GM21423 (cell line): ENCODE results near the gene TP53.
A peak's percentile ranks its signal among the peaks of the same experiment; 100 is the strongest.

Source experiments
- ATAC-seq: cut with Tn5 transposase; IDR thresholded peaks from one replicate; pipeline ENCODE4 v1.9.1; 2021; ENCODE audit warnings: mild to moderate bottlenecking, moderate library complexity; ENCODE audit not compliant: unreplicated experiment

The TP53 gene

GRCh38 chr17:7707446-7707845 is 20.2 kb upstream of the TP53 start:
- ATAC-seq, result no peak

GRCh38 chr17:7706631-7707354 is 19.5 kb upstream of the TP53 start:
- no peak for ATAC-seq

GRCh38 chr17:7705269-7706255 is 18.3 kb upstream of the TP53 start:
- no peak for ATAC-seq

- ATAC-seq, result no peak
Measured at GRCh38 chr17:7704601-7705268, 17.4 kb upstream of the TP53 start, which contains the start of gene EFNB3. Gene EFNB3, plus strand, starts transcription at chr17:7705202. Its CDS starts 397 bp downstream, at chr17:7705599.

GRCh38 chr17:7703584-7704479 is 16.5 kb upstream of the TP53 start:
- ATAC-seq, result no peak

- no peak for ATAC-seq
Measured at GRCh38 chr17:7702776-7703175, 15.5 kb upstream of the TP53 start.

GRCh38 chr17:7701681-7702080 is 14.4 kb upstream of the TP53 start:
- ATAC-seq, result no peak

- ATAC-seq, result no peak
Measured at GRCh38 chr17:7700510-7700909, 13.2 kb upstream of the TP53 start.

- ATAC-seq, result no peak
Measured at GRCh38 chr17:7697828-7698588, 10.7 kb upstream of the TP53 start.

GRCh38 chr17:7695586-7695985 is 8.3 kb upstream of the TP53 start:
- ATAC-seq, result no peak

- ATAC-seq, result no peak
Measured at GRCh38 chr17:7688808-7689316, 1.6 kb upstream of the TP53 start.

GRCh38 chr17:7687908-7688807 is 868 bp upstream of the TP53 start, which contains the start of gene WRAP53:
Gene WRAP53, plus strand, starts transcription at chr17:7688477. Its CDS starts 172 bp downstream, at chr17:7688649.
- peak; percentile 70 for ATAC-seq

GRCh38 chr17:7686222-7687071 is 843 bp downstream of the TP53 start:
- peak; percentile 41 for ATAC-seq

GRCh38 chr17:7685533-7686221 is 1.6 kb downstream of the TP53 start:
- peak; percentile 48 for ATAC-seq

GRCh38 chr17:7684851-7685532 is 2.3 kb downstream of the TP53 start:
- no peak for ATAC-seq
